Hepatocyte (in vitro differentiated cells): ENCODE data around the gene LRRC61. TPM values are rescaled to one million over a fixed set of nuclear protein-coding genes. Genes with fewer than 3 reads are reported as not detected.

ENCODE experiments used
- DNase-seq: peaks from one replicate; pipeline ENCODE4 v3.0.0-alpha.2; 2016; ENCODE audit warnings: low spot score
- H2AFZ ChIP-seq: fragments of 200-600 bp; sonication (generic); 2 replicates; pipeline ENCODE4 v1.6.0; 2016; ENCODE audit warnings: antibody characterized with exemption, mild to moderate bottlenecking
- H3K27ac ChIP-seq: fragments of 200-600 bp; sonication (generic); 2 replicates; pipeline ENCODE4 v1.5.1; 2016; ENCODE audit warnings: mild to moderate bottlenecking
- H3K27me3 ChIP-seq: fragments of 200-600 bp; sonication (generic); 2 replicates; pipeline ENCODE4 v1.6.1; 2016
- H3K36me3 ChIP-seq: fragments of 200-600 bp; sonication (generic); replicated peaks from 2 replicates; pipeline ENCODE4 v1.5.1; 2016; ENCODE audit warnings: low read depth; ENCODE audit not compliant: insufficient read depth
- H3K4me1 ChIP-seq: fragments of 200-600 bp; sonication (generic); 2 replicates; pipeline ENCODE4 v1.5.1; 2016; ENCODE audit warnings: mild to moderate bottlenecking, moderate library complexity; ENCODE audit not compliant: insufficient read depth
- H3K4me2 ChIP-seq: fragments of 200-600 bp; sonication (generic); 2 replicates; pipeline ENCODE4 v1.6.0; 2016
- H3K4me3 ChIP-seq: fragments of 200-600 bp; sonication (generic); 2 replicates; pipeline ENCODE4 v1.5.1; 2016; ENCODE audit warnings: mild to moderate bottlenecking
- H3K79me2 ChIP-seq: fragments of 200-600 bp; sonication (generic); 2 replicates; pipeline ENCODE4 v1.6.0; 2017; ENCODE audit warnings: mild to moderate bottlenecking
- H3K9me2 ChIP-seq: fragments of 200-600 bp; sonication (generic); replicated peaks from 2 replicates; pipeline ENCODE4 v1.6.0; 2017; ENCODE audit warnings: mild to moderate bottlenecking; ENCODE audit not compliant: insufficient read depth
- H3K9me3 ChIP-seq: fragments of 200-600 bp; sonication (generic); 2 replicates; pipeline ENCODE4 v1.5.1; 2016; ENCODE audit warnings: low read depth, mild to moderate bottlenecking
- H4K20me1 ChIP-seq: fragments of 200-600 bp; sonication (generic); 2 replicates; pipeline ENCODE4 v1.6.0; 2016; ENCODE audit warnings: mild to moderate bottlenecking; ENCODE audit not compliant: insufficient read depth, poor library complexity, severe bottlenecking
- EZH2 ChIP-seq: fragments of 200-600 bp; sonication (generic); IDR thresholded peaks from 2 replicates; pipeline ENCODE4 v1.6.1; 2016; ENCODE audit warnings: antibody characterized with exemption, mild to moderate bottlenecking, borderline replicate concordance
- EZH2phosphoT487 ChIP-seq: fragments of 200-600 bp; sonication (generic); IDR thresholded peaks from one replicate; pipeline ENCODE4 v1.6.1; 2018; ENCODE audit warnings: antibody characterized with exemption, mild to moderate bottlenecking, low read depth, moderate library complexity; ENCODE audit not compliant: unreplicated experiment, severe bottlenecking
- WGBS: methylation state at CpG from one replicate; pipeline ENCODE4 v1.1.6; 2016; ENCODE audit warnings: low lambda C conversion rate; ENCODE audit errors: missing lambda C conversion rate; 5-methylcytosine and 5-hydroxymethylcytosine counted together
- polyA plus RNA-seq: library from polyadenylated mRNA; unstranded; fragments of >200 nt; fragmentation: Nextera tagmentation; extraction: Ambion mirVana; gene quantifications from 2 replicates; pipeline ENCODE4 v1.2.1, GENCODE V29; 2016
- total RNA-seq: library from RNA; depleted of rRNA; stranded (reverse); fragments of >200 nt; gene quantifications from 2 replicates; pipeline ENCODE4 v1.2.3, GENCODE V29; 2014
- TF ChIP-seq, protein P1 (sequence below): fragments of 200-600 bp; sonication (generic); IDR thresholded peaks from 2 replicates; pipeline ENCODE4 v1.5.1; 2016; ENCODE audit warnings: antibody characterized with exemption, mild to moderate bottlenecking; ENCODE audit not compliant: poor library complexity

Gene LRRC61
- total and polyA plus RNA-seq, 2 experiments from 2014 or later = 23.4 to 38.7 TPM

- Histone ChIP-seq H3K27ac (peak overlapping the region; percentile 51), H3K4me3 (no peak overlapping the region), H3K4me1 (peaks cover 65% of the 10 kb centered on the region), H3K4me2 (peak overlapping the region; percentile 32), H3K27me3 (no peaks in the 10 kb centered on the region), H3K9me2 (no peaks in the 10 kb centered on the region), H3K9me3 (no peaks in the 10 kb centered on the region), H3K79me2 (peaks cover 67% of the 10 kb centered on the region), H2AFZ (no peak overlapping the region), H4K20me1 (no peaks in the 10 kb centered on the region), H3K36me3 (no peaks in the 10 kb centered on the region)
- TF ChIP-seq EZH2phosphoT487 (no peak), EZH2 (no peak)
- TF ChIP-seq, protein P1, sequence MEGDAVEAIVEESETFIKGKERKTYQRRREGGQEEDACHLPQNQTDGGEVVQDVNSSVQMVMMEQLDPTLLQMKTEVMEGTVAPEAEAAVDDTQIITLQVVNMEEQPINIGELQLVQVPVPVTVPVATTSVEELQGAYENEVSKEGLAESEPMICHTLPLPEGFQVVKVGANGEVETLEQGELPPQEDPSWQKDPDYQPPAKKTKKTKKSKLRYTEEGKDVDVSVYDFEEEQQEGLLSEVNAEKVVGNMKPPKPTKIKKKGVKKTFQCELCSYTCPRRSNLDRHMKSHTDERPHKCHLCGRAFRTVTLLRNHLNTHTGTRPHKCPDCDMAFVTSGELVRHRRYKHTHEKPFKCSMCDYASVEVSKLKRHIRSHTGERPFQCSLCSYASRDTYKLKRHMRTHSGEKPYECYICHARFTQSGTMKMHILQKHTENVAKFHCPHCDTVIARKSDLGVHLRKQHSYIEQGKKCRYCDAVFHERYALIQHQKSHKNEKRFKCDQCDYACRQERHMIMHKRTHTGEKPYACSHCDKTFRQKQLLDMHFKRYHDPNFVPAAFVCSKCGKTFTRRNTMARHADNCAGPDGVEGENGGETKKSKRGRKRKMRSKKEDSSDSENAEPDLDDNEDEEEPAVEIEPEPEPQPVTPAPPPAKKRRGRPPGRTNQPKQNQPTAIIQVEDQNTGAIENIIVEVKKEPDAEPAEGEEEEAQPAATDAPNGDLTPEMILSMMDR = no peak
- 67% methylated on average over 5 of the region's 5 CpGs for WGBS
- DNase-seq = no peak
Observed at GRCh38 chr7:150374472-150374871, 51.3 kb downstream of the LRRC61 start.

DNA sequence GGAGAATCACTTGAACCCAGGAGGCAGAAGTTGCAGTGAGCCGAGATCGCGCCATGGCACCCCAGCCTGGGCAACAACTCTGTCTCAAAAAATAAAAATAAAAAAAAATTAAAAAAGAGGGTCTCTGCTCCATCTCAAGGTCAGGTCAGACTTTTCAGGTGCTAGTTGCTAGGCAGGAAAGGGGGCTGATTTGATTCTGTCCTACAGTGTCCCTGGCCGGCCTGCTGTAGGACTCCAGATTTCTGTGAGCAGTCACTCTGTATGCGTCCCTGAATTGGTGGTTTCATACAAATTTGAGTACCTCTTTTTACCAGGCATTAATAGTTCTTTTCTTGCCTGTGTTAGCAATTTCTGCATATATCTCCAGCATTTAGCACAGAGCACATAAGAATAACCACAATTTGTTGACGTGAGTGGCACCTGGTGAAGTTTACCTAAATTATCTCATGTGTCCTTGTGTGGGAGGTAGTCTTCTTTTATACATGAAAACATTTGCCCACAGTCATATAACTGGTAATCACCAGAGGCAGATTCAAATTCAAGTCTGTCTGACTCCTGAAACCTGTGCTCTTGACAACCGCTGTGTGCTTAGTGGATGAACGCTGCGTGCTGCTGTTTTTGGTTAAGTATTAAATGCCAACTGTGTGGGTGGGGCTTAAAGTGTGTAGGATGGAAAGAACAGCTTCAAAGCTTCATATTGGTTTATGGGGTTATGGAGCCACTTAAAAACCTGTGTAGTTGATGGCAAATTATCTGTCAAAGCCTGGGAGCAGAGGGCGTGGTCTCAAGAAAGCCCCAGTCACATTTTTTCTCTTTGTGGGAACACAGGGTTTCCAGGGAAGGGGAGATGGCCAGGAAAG, 52.7 kb downstream of the LRRC61 start:
- Histone ChIP-seq H3K27ac (peak overlapping the region; percentile 95), H4K20me1 (no peaks in the 10 kb centered on the region), H3K79me2 (peaks cover 67% of the 10 kb centered on the region), H3K4me1 (peaks cover 59% of the 10 kb centered on the region), H2AFZ (no peak overlapping the region), H3K4me2 (peak overlapping the region; percentile 93), H3K9me2 (no peaks in the 10 kb centered on the region), H3K36me3 (no peaks in the 10 kb centered on the region), H3K27me3 (no peaks in the 10 kb centered on the region), H3K4me3 (no peak overlapping the region), H3K9me3 (no peaks in the 10 kb centered on the region)
- DNase-seq = no peak
- TF ChIP-seq, protein P1 = no peak
- TF ChIP-seq EZH2phosphoT487 (no peak), EZH2 (no peak)
- WGBS = 65% methylated on average over 10 of the region's 10 CpGs

DNA sequence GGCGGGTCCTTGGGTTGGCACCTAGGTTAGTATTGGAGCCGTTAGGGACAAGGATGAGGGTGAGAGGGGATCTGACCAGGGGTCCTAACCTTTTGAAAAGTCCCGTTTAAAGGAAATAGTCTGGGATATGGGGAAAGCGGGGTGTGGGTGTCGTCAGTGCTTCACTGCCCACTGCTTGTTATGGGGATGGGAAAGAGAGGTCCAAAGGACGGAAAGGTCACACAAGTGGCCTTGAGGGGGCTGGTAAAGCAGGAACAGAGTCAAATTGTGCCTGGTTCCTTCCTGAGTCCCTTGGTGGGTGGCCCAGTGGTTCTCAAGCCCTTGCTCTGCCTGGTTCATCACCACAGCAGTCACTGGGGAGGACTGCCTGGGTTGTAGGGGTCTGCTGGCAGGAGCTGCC, 53.4 kb downstream of the LRRC61 start:
- DNase-seq = no peak
- Histone ChIP-seq H2AFZ (no peak overlapping the region), H3K4me3 (no peak overlapping the region), H3K27me3 (no peaks in the 10 kb centered on the region), H4K20me1 (no peaks in the 10 kb centered on the region), H3K4me2 (peak overlapping the region; percentile 93), H3K4me1 (peaks cover 55% of the 10 kb centered on the region), H3K9me2 (no peaks in the 10 kb centered on the region), H3K79me2 (peaks cover 67% of the 10 kb centered on the region), H3K27ac (peak overlapping the region; percentile 95), H3K9me3 (no peaks in the 10 kb centered on the region), H3K36me3 (no peaks in the 10 kb centered on the region)
- 71% methylated on average over 6 of the region's 6 CpGs for WGBS
- TF ChIP-seq EZH2 (no peak), EZH2phosphoT487 (no peak)
- TF ChIP-seq, protein P1 = no peak
